Astrocyte of the spinal cord (primary cell): Measurements from ENCODE around the gene ANKRD10.

ENCODE experiments used
- DNase-seq: peaks from one replicate; pipeline ENCODE4 v3.0.0; 2011; ENCODE audit warnings: low read depth, low spot score
- H3K4me3 ChIP-seq: 2 replicates; pipeline ENCODE4 v1.5.1; 2011; ENCODE audit warnings: low read depth, mild to moderate bottlenecking, low read length, moderate library complexity
- in situ Hi-C: cut with HindIII; loops from 2 replicates; pipeline ENCODE4 v1.10.0; 2017; ENCODE audit warnings: low sequenced_read_pairs
- TF ChIP-seq, protein P1 (sequence below): IDR thresholded peaks from 2 replicates; pipeline ENCODE4 v1.5.1; 2012; ENCODE audit warnings: low read depth, mild to moderate bottlenecking, low read length, inconsistent platforms

The ANKRD10 gene

DNA sequence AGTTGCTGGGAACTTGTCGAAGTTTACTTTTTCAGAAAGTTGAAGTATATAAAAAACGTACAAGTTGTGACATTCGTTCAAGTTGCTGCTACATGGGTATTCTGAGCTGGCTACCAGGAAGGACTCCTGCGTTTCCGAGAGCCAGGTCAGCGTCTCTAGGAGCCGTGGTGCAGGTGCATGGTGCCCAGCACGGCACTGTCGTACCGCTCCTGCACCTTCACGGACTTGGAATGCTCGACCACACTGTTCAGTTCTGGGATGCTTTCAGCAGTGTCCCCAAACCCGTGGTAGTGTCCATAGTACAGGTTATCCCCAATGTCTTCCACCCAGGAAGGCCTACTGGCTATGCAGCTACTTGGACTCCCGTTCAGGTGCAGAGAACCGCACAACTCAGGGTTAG is 35.4 kb downstream of the ANKRD10 start:
- no peak for DNase-seq
- no peak overlapping the region for H3K4me3 ChIP-seq
- in situ Hi-C loops, result no loop called here
- TF ChIP-seq, protein P1, sequence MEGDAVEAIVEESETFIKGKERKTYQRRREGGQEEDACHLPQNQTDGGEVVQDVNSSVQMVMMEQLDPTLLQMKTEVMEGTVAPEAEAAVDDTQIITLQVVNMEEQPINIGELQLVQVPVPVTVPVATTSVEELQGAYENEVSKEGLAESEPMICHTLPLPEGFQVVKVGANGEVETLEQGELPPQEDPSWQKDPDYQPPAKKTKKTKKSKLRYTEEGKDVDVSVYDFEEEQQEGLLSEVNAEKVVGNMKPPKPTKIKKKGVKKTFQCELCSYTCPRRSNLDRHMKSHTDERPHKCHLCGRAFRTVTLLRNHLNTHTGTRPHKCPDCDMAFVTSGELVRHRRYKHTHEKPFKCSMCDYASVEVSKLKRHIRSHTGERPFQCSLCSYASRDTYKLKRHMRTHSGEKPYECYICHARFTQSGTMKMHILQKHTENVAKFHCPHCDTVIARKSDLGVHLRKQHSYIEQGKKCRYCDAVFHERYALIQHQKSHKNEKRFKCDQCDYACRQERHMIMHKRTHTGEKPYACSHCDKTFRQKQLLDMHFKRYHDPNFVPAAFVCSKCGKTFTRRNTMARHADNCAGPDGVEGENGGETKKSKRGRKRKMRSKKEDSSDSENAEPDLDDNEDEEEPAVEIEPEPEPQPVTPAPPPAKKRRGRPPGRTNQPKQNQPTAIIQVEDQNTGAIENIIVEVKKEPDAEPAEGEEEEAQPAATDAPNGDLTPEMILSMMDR, result no peak

DNA sequence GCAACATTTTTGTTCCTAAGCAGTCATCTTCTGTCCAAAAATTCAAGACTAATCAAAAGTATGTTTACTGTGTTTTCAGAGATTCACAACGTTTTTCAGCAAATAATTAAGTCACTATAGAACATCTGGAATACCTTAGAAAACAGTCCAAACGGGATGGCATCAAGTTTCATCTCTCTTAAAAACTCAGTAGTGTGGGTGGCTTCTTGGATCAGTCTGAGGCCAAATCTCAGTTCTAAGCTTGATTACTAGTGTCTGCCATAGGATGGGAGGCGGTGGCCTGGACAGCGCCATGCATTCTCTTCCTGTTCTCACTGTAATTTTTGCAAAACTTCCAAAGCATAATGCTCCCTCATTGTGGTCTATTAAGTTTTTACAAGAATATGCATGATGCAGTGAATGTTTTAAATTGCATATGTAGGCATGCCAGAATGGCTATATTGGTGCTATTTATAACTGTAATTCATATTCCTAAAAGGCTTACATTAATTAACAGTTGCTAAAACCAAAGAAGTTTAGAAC is 37.1 kb downstream of the ANKRD10 start:
- in situ Hi-C loops, result no loop called here
- TF ChIP-seq, protein P1, result no peak
- H3K4me3 ChIP-seq, result no peak overlapping the region
- no peak for DNase-seq

DNA sequence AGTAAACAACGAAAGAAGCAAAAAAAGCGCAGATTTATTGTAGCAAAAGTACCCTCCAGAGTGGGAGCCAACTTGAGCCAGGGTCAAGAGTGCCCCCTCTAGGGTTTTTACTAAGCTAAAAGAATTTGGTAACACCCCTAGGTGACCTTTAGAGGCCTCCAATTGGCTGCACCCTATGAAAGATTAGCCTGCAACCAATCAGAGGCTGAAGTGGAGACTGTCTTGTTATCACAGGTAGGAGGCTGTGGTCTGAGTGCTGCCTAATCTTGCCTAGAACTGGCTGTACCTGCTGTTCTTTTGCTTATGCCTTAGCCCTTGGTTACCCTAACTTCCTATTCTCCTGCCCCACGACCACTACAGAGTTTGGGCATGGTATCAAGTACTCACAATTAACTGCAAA is 38.3 kb downstream of the ANKRD10 start:
- TF ChIP-seq, protein P1, result no peak
- no peak overlapping the region for H3K4me3 ChIP-seq

GRCh38 chr13:110875241-110875640 is 39.6 kb downstream of the ANKRD10 start:
- no peak overlapping the region for H3K4me3 ChIP-seq
- DNase-seq, result no peak
- in situ Hi-C loops, result no loop called here
- TF ChIP-seq, protein P1, result no peak

More for the DNA sequence above, 38.3 kb downstream of the ANKRD10 start:
- DNase-seq, result no peak
- in situ Hi-C loops, result no loop called here

DNA sequence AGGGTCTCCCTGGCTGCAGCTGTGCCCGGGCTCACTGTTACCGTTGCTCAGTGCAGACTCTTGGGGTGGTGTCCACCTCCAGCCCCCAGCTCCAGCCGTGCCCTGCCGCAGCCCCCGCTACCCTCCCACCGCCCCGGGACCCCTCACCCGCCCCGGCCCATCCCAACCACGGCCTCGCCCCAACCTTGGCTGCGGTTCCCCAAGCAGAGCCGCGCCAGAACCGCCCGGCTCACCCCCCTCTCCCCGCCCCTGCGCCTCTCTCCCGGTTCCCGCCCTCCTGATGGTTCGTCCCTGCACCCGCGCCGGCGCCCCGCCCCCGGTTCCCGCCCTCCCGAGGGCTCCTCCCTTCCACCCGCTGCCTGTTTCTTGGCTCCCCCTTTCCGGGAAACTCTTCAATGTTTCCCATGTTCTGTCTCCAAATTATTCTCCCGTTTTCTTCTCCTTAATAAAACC is 40.3 kb downstream of the ANKRD10 start:
- DNase-seq, result peak; percentile 72
- in situ Hi-C loops, result no loop called here
- peak overlapping the region; percentile 37 for H3K4me3 ChIP-seq
- TF ChIP-seq, protein P1, result no peak

GRCh38 chr13:110873639-110874507 is 41.0 kb downstream of the ANKRD10 start:
- H3K4me3 ChIP-seq, result peak overlapping the region; percentile 37
- TF ChIP-seq, protein P1, result no peak
- in situ Hi-C loops, result no loop called here
- no peak for DNase-seq
